ENCODE results near the gene LRRC75A.

The LRRC75A gene

DNA sequence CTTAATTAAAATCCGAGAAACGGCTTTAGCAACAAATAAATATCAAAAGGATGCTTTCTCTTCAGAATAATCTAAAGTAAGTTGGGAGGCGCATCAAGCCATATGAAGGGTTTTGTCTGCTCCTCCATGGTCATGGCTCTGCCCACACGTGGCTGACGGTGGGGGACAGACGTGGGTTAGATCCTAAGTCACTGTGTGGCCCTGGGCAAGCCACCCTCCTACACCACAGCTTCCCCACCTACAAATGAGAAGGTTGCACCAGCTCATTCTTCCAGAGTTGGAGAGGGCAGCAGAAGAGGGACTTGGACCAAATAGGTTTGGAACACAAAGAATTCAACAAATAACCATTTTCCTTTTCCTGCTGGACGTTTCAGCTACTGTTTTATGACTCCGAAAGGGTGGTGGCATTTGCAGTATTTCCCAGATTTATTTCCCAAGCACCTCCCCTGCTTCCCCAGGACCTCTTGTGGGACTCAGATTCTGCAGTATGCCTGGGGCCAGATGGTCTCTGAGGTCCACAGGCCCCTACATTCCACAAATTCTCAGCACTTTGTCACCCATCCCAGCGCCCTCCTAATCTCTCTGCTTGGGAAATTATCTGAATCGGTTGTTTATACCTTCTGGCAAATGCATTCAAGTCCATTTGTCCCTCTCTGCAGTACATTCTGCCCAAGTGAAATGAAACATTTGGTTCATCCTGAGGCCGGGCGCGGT, 17.8 kb downstream of the LRRC75A start:
- no peak for DNase-seq (ENCODE audit: extremely low spot score, insufficient read length, low read depth)
- FAIRE-seq: no peak

DNA sequence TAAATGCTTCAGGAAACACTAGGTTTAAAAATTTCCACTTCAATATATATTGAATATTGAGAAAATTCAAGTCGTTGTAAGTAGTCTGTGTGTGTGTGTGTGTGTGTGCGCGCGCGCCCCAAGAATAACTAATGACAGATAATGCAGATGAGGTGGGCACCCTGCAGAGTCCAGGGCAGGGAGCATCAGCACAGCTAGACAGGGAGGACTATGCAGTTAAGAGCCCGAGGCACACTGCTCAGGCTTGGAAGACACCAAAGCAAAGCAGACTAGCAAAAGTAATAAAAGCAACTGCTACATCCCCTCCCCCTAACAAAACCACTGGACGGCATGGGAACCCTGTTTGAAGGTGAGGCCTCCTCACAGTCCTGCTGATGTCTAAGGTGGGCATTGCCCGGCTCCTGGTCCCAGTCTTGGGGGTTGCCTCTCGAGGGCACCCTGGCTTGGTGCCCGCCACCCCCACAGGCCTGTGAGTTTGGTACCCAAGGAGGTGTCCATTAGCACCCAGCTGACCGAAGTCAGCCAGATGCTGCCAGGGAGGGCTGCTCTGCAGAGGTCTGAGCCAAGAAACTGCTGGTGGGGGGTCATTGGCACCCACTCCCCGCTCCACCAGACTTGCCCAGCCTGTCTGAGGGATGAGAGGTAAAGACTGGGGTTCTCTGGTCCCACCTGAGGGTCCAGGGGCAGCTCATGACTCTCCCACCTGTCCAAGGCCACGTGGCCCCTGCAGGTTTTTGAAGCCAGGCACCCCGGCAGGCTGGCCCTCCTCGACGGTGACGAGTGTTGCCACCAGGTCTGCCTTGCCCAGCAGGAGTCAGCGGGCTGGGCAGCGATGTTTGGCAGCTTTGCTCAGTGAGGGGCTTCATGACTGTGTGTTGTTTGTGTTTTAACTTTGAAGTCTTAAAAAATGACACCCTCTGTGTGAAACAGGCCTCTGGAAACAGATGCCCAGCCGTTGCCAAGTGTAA, 18.7 kb downstream of the LRRC75A start:
- no peak for FAIRE-seq
- no peak for DNase-seq (ENCODE audit: extremely low spot score, insufficient read length, low read depth)

DNA sequence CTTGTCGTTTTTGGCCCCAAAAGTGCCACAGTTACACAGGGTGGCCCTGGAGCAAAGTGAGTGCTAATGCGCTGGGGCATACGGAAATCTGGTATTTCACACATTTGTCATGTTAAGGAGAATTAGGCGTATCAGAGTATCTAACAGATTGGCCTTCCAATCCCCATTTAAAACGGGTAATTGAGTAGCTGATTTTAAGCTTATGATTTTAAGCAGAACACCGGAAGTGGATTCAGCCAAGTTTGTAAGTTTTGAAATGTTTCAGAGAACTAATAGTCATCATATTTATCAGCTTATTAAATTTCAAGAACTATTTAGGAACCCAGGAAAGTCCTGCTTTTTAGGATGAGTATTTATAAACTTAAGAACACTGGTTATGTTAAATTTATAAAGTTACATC, 19.5 kb downstream of the LRRC75A start:
- no peak for FAIRE-seq
- no peak for DNase-seq (ENCODE audit: extremely low spot score, insufficient read length, low read depth)

DNA sequence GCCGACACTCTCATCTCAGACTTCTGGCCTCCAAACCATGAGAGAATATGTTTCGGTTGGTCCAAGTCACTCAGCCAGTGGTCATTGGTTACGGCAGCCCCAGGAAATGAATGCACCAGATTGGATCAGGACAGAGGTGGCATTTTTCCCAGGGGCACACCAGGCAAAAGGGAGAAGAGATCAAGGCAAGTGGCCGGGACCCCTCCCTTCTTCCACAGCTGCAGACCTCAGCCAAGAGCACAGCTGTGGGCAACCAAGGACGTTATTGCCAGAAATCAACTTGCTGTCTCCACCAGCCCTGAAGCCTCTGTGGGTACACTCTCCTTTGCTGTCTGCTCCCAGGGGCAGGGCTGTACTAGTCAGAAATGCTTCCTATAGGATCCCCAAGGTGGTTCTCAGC, 20.7 kb downstream of the LRRC75A start:
- DNase-seq (ENCODE audit: extremely low spot score, insufficient read length, low read depth) (no peak), FAIRE-seq (no peak)

DNA sequence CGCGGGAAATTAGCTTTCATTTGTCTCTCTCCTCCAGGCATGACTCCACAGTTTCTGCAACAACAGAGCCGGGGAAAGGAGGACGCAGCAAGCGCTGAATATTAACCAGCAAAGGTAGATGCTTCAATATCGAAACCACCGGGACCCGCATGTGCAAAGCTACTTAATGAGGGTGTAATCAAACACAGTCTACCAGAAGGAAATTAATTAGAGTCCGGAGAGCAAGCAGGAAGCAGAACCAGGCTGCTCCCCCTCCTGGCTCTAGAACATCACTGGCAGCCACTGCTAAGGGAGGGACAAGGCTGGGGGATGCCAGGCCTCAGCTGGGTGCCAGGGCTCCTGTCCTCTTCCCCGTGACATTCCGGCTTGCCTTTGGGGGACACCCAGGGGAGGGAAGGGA, 21.7 kb downstream of the LRRC75A start:
- DNase-seq (ENCODE audit: extremely low spot score, insufficient read length, low read depth): no peak
- FAIRE-seq: no peak

DNA sequence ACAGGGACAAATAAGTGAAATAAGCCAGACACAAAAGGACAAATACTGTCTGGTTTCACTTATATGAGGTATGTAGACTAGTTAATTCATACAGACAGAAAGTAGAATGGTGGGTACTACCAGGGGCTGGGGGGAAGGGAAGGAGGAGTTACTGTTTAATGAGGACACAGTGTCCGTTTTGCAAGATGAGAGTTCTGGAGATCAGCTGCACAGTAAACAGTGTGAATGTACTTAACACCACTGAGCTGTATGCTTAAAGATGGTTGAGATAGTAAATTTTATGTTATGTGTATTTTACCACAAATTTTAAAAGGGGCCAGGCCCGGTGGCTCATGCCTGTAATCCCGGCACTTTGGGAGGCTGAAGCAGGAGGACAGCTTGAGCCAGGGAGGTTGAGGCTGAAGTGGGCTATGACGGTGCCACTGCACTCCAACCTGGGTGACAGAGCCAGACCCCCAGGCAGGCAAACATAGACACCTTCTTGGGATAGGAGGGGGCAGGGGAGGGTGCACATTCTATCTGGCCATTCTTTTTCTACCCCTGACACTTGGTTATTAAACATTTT, 23.5 kb downstream of the LRRC75A start:
- DNase-seq (ENCODE audit: extremely low spot score, insufficient read length, low read depth) (no peak), FAIRE-seq (no peak)

DNA sequence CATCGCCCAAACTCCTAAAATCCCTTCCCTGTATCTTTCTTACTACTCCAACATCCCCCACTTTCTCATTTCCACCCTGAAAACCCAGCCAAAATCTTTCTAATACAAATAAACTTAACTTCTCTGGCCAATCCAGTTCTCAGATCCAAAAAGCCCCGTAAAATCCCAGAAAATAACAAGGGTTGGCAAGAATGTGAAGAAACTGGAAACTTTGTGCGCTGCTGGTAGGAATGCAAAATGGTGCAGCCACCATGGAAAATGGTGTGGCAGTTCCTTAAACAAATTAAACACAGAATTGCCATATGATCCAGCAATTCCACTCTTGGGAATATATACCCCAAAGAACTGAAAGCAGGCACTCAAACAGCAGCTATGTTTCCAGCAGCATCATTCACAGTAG, 24.1 kb downstream of the LRRC75A start:
- FAIRE-seq (no peak), DNase-seq (ENCODE audit: extremely low spot score, insufficient read length, low read depth) (no peak)

DNA sequence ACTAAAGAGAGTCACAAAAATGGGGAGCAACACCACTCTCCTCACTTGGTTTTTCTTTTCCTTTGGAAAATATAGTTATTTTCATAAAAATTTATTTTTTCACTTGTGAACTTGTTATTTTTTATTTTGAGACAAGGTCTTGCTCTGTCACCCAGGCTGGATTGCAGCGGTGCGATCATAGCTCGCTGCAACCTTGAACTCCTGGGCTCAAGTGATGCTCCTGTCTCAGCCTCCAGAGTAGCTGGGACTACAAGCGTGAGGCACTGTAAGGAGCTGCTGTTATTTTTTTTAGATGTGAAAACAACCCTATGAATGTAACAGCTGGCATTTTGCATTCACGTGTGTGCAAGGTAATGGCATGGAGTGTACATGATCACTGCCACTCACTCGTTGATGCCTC, 24.9 kb downstream of the LRRC75A start:
- FAIRE-seq: no peak
- DNase-seq (ENCODE audit: extremely low spot score, insufficient read length, low read depth): no peak

DNA sequence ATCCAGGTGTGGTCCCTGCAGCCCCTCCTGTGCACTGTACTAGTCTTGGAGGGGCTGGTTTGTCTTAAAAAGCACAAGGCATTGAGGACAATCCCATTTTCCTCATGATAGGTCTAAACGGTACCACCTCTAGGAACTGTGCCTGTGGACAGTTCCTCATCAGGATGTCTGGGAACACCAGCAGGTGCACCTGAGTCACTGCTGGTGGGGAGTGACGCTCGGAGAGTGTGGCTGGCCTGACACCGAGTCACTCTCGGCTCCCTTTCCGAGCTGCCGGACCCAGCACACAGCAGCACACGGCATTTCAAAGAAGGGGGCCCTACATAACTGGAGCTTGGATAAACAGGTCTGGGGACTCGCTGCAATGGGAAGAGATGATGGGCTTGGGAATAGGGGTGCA, 25.6 kb downstream of the LRRC75A start:
- no peak for DNase-seq (ENCODE audit: extremely low spot score, insufficient read length, low read depth)
- FAIRE-seq: no peak

DNA sequence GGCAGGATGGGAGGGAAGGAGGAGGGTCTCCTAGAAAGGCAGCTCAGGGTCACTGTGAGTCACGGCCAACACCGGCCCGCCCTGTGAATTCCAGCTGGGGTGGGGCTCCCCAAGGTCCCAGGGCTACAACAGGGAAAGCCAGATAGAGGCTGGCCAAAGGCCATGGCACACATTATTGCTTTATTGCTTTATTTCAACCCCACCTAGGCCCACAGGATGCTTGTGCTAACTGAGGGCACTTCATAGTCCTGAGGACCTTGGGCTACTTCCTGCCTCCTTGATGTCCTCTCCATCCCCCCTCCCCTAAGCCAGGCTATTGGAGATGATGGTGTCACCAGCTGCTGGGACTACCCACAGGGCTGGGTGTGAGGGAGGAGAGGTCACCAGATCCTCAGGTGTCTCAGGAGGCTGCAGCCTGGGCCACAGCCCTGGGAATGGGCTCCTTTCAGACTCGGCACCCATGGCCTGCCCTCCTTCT, 26.1 kb downstream of the LRRC75A start:
- FAIRE-seq (no peak), DNase-seq (ENCODE audit: extremely low spot score, insufficient read length, low read depth) (no peak)

DNA sequence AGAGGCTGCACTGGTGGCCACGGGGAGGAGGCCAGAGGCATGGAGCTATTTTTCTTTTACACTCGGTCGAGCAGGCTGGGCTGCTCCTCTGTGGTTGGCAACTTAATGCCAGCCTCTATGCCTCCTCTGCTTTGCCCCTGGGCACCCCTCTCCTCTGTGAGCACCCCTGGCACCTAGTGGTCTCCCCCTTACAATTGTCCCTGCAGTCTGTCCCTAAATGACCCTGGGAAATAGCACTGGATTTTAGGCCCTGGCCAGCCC, 27.0 kb downstream of the LRRC75A start:
- FAIRE-seq (no peak), DNase-seq (ENCODE audit: extremely low spot score, insufficient read length, low read depth) (no peak)

DNA sequence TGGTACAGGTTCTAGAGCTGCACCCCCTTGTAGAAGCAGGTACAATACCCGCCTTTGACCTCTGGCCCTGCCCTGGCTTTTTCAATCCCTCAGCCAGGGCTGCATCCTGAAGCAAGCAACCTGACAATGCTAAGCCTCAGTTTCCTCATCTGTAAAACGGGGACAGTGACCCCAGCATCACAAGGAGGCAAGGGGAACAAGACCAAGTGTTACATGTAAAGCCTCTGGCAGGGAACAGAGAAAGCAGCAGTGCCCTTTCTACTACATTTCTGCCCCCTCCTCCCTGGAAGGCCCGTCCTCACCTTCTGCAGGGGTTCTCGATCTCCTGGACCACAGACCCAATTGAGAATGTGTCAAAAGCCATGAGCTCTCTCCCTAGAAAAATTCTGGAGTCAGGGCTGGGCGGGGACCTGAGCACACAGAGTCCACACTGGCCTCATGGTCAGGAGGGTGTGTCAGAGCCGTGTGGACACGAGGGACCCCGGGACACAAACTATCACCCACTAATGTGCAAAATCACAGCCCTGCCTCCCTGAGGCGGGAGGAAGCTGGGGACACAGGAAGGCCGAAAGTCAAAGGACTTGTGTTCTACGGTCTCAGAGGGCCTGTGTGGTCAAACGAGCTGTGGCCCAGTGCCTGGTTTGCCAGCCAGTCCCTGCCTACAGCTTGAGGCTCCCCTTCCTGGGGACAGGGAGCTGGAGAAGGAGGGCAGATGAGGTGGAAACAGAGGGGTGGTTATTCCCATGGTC, 27.5 kb downstream of the LRRC75A start:
- DNase-seq (ENCODE audit: extremely low spot score, insufficient read length, low read depth) (no peak), FAIRE-seq (no peak)

DNA sequence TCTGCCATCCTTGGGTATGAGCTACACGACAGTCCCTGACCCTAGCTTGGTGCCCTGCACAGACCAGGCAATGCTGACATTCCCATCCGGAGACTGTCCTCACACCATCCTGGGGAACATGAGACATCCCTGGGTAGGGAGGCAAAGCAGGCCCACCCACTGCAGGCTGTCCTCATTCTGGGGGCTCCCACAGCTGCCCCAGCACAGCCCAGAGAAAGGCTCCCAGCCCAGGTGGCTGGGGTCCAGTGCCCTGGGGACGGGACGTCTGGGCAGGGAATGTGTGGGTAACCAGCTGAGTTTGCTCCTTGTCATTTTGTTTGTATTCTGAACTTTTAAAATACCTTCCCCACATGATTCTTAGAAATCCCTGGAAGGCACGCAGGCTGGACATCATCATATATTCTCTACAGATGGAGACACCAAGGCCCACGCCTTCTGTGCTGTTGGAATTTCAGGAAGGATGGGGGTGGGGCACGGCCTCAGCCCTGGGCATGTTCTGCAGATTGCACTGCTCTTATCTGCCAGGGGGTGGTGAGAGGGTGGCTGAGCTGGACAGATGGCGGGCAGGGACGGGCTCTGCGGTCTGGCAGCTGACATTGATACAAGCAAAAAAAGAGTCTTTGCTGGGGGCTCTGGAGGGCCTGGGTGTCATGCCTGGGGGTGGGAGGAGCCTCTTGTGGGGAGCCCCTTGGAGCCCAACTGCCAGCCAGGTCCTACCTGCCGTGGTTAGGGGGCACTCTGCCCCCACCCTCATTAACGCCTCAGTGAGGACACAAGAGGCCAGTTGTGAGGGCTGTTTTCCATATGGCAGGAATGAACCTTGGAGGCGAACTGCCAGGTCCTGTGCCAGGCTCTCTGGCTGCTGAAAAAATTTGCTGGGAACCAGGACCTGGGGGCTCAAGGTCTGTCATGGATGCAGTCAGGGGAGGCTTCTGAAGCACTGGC, 28.4 kb downstream of the LRRC75A start:
- DNase-seq (ENCODE audit: extremely low spot score, insufficient read length, low read depth) (no peak), FAIRE-seq (no peak)

DNA sequence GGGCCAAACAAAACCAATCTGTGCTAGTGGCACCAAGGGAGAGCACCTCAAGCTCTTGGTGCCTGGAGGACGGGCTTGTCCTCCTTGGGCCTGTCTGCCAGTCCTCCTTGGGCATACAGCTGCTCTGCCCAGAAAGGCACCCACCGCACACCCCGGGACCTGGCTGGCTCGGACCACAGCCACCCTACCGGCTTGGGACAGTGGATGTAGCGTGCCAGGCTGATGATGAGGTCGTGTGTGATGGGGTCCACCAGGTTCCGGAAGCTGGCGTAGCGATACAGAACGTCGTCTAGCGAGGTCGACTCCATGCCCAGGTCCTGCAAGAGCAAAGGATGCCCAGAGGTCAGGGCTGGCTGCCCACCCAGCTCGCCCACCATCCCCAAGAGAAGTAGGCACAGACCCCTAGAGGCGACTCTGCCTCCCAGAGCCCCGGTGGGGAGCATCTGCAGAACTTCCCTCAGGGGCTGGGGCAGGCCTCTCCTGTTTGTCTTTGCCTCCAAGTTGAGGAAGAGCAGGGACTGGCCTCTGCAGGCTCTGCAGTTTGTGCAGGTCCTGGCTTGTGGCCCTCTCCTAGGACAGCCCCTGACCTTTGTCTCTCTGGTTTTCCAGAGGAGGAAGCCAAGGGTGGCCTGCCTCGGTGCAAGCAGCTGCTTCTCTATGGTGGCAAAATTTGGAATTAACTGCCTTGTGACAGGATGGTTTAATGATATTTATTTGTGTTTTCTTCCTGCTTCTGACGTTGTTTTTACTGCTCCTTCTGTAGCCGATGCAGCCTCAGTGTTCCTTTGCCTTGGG, 29.7 kb downstream of the LRRC75A start:
- DNase-seq (ENCODE audit: extremely low spot score, insufficient read length, low read depth): no peak
- FAIRE-seq: no peak

DNA sequence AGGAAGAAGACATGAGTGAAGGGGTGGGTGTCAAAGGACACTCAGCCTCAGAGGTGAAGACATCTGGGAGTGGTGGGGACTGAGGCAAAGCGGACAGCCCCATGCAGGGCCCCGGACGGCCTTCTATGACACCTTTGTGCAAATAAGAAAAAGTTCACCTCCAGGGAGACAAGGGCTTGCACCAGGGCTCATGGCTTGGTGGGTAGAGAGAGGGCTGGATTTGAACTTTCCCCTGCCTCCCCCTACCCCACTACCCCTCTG, 30.5 kb downstream of the LRRC75A start:
- no peak for FAIRE-seq

DNA sequence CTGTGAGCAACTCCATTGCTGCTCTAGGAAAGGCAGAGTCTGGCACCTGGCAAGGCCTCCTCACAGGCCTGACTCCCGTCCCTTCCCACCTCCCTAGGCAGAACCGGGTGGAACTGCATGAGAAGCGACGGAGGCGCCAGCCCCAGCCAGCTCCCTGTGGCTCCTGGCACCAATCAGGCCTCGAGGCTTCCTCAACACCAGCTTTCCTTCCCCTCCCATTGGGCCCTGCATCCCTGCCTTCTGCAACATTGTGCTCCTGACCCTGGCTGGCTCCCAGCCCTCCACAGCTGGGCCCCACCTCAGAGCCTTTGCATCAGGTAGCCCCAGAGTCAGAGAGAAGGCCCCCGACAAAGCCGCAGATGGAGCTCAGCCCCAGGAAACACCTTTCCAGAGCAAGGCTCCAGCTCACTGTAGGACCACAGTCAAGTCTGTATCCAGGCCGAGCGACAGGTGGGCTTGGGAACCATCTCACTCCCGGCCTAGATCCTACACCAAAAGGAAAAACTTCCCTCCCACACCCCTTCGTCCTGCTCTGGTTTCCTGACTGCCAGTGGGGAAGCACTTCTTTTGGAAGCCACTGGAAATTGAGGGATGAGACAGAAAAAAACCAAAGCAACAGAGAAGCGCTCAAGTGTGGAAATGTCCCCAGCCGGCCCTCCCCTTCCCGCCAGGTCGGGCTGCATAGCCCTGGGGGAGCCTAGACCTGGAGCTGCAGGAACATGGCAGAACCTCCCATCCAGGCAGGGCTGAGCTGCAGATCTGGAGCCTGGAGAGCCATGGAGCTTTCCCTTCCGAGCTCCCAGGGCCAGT, 31.0 kb downstream of the LRRC75A start:
- DNase-seq (ENCODE audit: extremely low spot score, insufficient read length, low read depth): no peak
- FAIRE-seq: no peak

More for the DNA sequence above, 30.5 kb downstream of the LRRC75A start:
- DNase-seq (ENCODE audit: extremely low spot score, insufficient read length, low read depth): no peak

DNA sequence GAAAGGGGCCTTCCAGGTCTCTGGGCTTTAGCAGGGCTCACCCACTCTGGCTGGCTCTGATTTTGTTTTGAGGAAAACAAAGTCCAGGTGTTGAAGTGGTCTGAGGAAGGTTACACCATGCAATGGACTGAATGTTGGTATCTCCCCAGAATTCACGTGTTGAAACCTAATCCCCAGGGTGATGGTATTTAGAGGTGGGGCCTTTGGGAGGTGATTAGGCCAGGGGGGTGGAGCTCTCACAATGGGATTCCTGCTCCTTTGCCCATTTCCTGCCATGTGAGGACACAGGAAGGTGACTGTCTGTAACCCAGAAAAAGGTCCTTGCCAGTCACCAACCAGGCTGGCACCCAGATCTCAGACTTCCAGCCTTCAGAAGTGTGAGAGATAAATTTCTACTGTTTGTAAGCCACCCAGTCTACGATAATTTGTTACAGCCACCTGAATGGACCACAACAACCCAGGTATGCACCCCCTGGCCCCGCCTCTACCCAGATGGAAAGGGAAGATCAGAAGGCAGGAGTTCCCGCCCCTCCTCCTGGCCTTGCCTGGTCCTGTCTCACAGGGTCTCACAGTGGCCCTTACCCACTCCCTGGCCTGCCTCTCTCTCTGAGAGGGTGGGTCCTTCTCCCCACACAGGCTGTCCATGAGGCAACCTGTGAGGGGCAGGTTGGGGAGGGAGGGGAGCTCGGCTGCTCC, 32.0 kb downstream of the LRRC75A start:
- DNase-seq (ENCODE audit: extremely low spot score, insufficient read length, low read depth) (no peak), FAIRE-seq (no peak)

DNA sequence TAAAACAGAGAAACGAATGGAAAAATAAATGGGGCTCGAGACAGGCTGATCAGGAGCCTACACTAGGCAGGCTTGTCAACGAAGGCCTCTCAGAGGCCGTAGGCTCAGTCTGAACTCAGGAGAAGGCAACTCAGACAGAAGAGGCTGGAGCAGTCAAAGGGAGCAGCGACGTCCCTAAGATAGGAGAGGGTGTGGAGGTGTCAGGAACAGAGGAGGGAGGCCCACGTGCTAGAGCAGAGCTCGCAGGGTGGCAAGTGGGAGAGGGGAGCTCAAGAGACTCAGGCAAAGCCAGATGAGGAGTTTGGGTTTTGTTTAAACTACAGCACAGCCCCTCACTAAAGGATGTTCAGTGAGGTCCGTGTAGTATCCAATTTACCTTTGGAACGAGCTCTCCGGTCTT, 32.7 kb downstream of the LRRC75A start:
- FAIRE-seq: no peak
- no peak for DNase-seq (ENCODE audit: extremely low spot score, insufficient read length, low read depth)
